ENCODE measurements around the gene TLR5. TPM values are rescaled to one million over a fixed set of nuclear protein-coding genes. Genes with fewer than 3 reads are reported as not detected.

The TLR5 gene
- 2.9 TPM in 1 of 2 replicates, not detected in the other for polyA plus RNA-seq

GRCh38 chr1:223142795-223143536, at the start of gene TLR5:
Gene TLR5, minus strand, starts transcription at chr1:223143248. Its CDS starts 30,217 bp downstream, at chr1:223113031.

Other genes with a start within 250 kb of the TLR5 start
- 153 and 160 TPM in 2 replicates for gene SUSD4, start 220.9 kb upstream of the TLR5 start, polyA plus RNA-seq